B cell (primary cell): Measurements from ENCODE around the gene CAAP1. TPM values are rescaled to one million over a fixed set of nuclear protein-coding genes. Genes with fewer than 3 reads are reported as not detected.

Source experiments
- ATAC-seq: fragments of 200-7000 bp; cut with Tn5 transposase; one replicate; pipeline ENCODE4 v1.10.0; 2021; ENCODE audit warnings: low read depth, mild to moderate bottlenecking, moderate number of reproducible peaks, moderate library complexity
- CTCF ChIA-PET: fragments of 350-600 bp; sonication (Branson Sonifier 250); formaldehyde crosslinking; loops from one replicate; lab custom pipeline; 2021; ENCODE audit warnings: antibody characterized with exemption, inconsistent platforms; lab: Charles Lee
- POLR2A ChIA-PET: fragments of 350-600 bp; sonication (Branson Sonifier 250); formaldehyde crosslinking; loops from one replicate; lab custom pipeline; 2021; ENCODE audit warnings: antibody characterized with exemption; lab: Charles Lee
- DNase-seq: peaks from one replicate; pipeline ENCODE4 v3.0.0; 2013
- H2AFZ ChIP-seq: 2 replicates; pipeline ENCODE4 v1.6.1; 2012; ENCODE audit warnings: mild to moderate bottlenecking, low read depth, low read length; ENCODE audit not compliant: insufficient read depth, poor library complexity, severe bottlenecking
- H3K27ac ChIP-seq, 2 donors: 1 replicate in 1 of 2; 2 replicates in 1 of 2; pipeline ENCODE4 v1.5.1; 2012 to 2013; ENCODE audit warnings: low read length in 2 of 2, mild to moderate bottlenecking in 2 of 2, moderate library complexity in 1 of 2
- H3K27me3 ChIP-seq, 4 experiments: fragments of 200-600 bp in 1 of 4; sonication (generic) in 1 of 4; replicated peaks in 1 of 4; 1 replicate in 2 of 4; 2 replicates in 2 of 4; pipeline versions ENCODE4 v1.6.1 to v1.7.0; 2013 to 2016; ENCODE audit warnings: low read length in 3 of 4, mild to moderate bottlenecking in 2 of 4, mixed read lengths in 1 of 4, moderate library complexity in 1 of 4; ENCODE audit not compliant: insufficient read depth in 4 of 4, control insufficient read depth in 3 of 4; ENCODE audit errors: control extremely low read depth in 1 of 4
- H3K36me3 ChIP-seq, 2 experiments: replicated peaks in 1 of 2; 1 replicate in 1 of 2; 2 replicates in 1 of 2; pipeline versions ENCODE4 v1.6.1 to v1.7.1; 2013; ENCODE audit warnings: low read length in 1 of 2; ENCODE audit not compliant: insufficient read depth in 2 of 2, control insufficient read depth in 1 of 2; ENCODE audit errors: control extremely low read depth in 1 of 2, extremely low read depth in 1 of 2
- H3K4me1 ChIP-seq, 2 donors: fragments of 200-600 bp in 1 of 2; sonication (generic) in 1 of 2; 1 replicate in 1 of 2; 2 replicates in 1 of 2; pipeline versions ENCODE4 v1.5.1 to v1.6.1; 2013 to 2017; ENCODE audit warnings: low read length in 2 of 2; ENCODE audit not compliant: control insufficient read depth in 2 of 2, insufficient read depth in 2 of 2
- H3K4me2 ChIP-seq: replicated peaks from 2 replicates; pipeline ENCODE3; 2012; ENCODE audit warnings: mild to moderate bottlenecking, low read depth, low read length; ENCODE audit not compliant: poor library complexity, severe bottlenecking
- H3K4me3 ChIP-seq, 5 experiments: fragments of 200-600 bp in 1 of 5; sonication (generic) in 1 of 5; 1 replicate in 3 of 5; 2 replicates in 2 of 5; pipeline versions ENCODE4 v1.5.1 to v1.7.0; 2011 to 2016; ENCODE audit warnings: low read length in 4 of 5, mild to moderate bottlenecking in 4 of 5, low read depth in 2 of 5, control low read depth in 1 of 5, moderate library complexity in 1 of 5; ENCODE audit not compliant: insufficient read depth in 1 of 5; ENCODE audit errors: control extremely low read depth in 1 of 5, extremely low read depth in 1 of 5
- H3K79me2 ChIP-seq: fragments of 200-600 bp; sonication (generic); one replicate; pipeline ENCODE4 v1.6.0; 2016; ENCODE audit warnings: low read length; ENCODE audit not compliant: control insufficient read depth, insufficient read depth
- H3K9ac ChIP-seq: fragments of 200-600 bp; sonication (generic); 2 replicates; pipeline ENCODE4 v1.6.1; 2017; ENCODE audit warnings: mild to moderate bottlenecking, low read length, moderate library complexity
- H3K9me3 ChIP-seq, 3 donors: one replicate each; pipeline versions ENCODE4 v1.6.1 to v1.7.1; 2013; ENCODE audit warnings: low read length in 2 of 3; ENCODE audit not compliant: control insufficient read depth in 2 of 3, insufficient read depth in 1 of 3; ENCODE audit errors: control extremely low read depth in 1 of 3
- H4K20me1 ChIP-seq: 2 replicates; pipeline ENCODE4 v1.6.0; 2012; ENCODE audit warnings: mild to moderate bottlenecking, low read length; ENCODE audit not compliant: insufficient read depth, control insufficient read depth, poor library complexity, severe bottlenecking
- H3K27ac Mint-ChIP-seq: one replicate; pipeline ENCODE4 v1.8.0; 2021; ENCODE audit warnings: mixed read lengths
- H3K27me3 Mint-ChIP-seq: one replicate; pipeline ENCODE4 v1.8.0; 2021; ENCODE audit warnings: mixed read lengths
- H3K4me1 Mint-ChIP-seq: one replicate; pipeline ENCODE4 v1.8.0; 2021; ENCODE audit warnings: mixed read lengths
- H3K4me3 Mint-ChIP-seq: one replicate; pipeline ENCODE4 v1.8.0; 2021; ENCODE audit warnings: mixed read lengths
- H3K9me3 Mint-ChIP-seq: one replicate; pipeline ENCODE4 v1.8.0; 2022; ENCODE audit warnings: mixed read lengths; ENCODE audit not compliant: insufficient read depth
- EZH2 ChIP-seq: IDR thresholded peaks from 2 replicates; pipeline ENCODE4 v1.6.1; 2012; ENCODE audit warnings: borderline replicate concordance, low read depth, mild to moderate bottlenecking, moderate library complexity, low read length; ENCODE audit not compliant: insufficient read depth, poor library complexity, severe bottlenecking
- WGBS: methylation state at CpG from one replicate; pipeline ENCODE4 v1.1.5; 2013; ENCODE audit warnings: missing lambda C conversion rate; ENCODE audit not compliant: insufficient coverage; 5-methylcytosine and 5-hydroxymethylcytosine counted together
- intact Hi-C: fragments of 100-400 bp; cut with micrococcal nuclease; formaldehyde crosslinking; loops from one replicate; pipeline ENCODE4 v1.10.0; 2022
- polyA plus RNA-seq: library from polyadenylated mRNA; depleted of rRNA; stranded (reverse); fragments of >200 nt; gene quantifications from 2 replicates; pipeline ENCODE4 v1.2.3, GENCODE V29; 2012
- small RNA-seq: library from RNA; depleted of rRNA; stranded (forward); fragments of <200 nt; gene quantifications from one replicate; pipeline ENCODE3, GENCODE V24; 2012; ENCODE audit warnings: low replicate concordance, low read depth; ENCODE audit not compliant: insufficient read length
- total RNA-seq, 2 donors: library from RNA; stranded (reverse); fragments of 120-200 nt in 1 of 2; gene quantifications; 1 replicate in 1 of 2; 2 replicates in 1 of 2; pipeline versions ENCODE4 v1.2.3 to v1.2.4, GENCODE V29; 2013 to 2022
- TF ChIP-seq, protein P1 (sequence below): fragments of 200-600 bp; IDR thresholded peaks from one replicate; pipeline ENCODE4 v1.8.0; 2022; ENCODE audit warnings: antibody characterized with exemption, mild to moderate bottlenecking

CAAP1 gene
- total and polyA plus RNA-seq, 2 donors (not counting 1 experiment from before 2014, with no cell fraction given) = 8.5 to 13.3 TPM

DNA sequence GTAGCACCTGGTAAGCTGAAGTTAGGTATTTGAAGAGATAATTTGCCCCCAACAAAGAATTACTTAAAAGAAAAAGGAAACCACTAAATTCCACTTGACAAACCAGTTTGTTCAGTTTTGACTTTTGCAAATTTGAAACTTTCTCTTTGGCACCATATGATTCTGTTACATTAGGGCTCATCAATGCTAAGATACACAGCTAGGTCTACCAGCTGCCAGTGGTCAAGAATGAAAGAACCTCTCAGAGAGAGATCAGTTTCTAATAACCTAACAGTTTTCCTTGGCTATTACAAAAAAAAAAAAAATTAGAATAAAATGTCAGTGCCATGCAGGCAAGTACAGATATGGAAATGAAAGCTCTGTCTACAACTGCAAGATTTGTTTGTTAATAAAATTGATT is 92.3 kb downstream of the CAAP1 start:
- no peaks in the 10 kb centered on the region for H3K9me3 ChIP-seq
- H3K36me3 ChIP-seq = no peaks in the 10 kb centered on the region
- Mint-ChIP-seq H3K4me3 (no peak overlapping the region), H3K27ac (no peak overlapping the region), H3K9me3 (no peaks in the 10 kb centered on the region), H3K4me1 (no peaks in the 10 kb centered on the region), H3K27me3 (peaks cover 6% of the 10 kb centered on the region)
- no peaks in the 10 kb centered on the region for H4K20me1 ChIP-seq
- no peak overlapping the region for H3K4me3 ChIP-seq
- no peak overlapping the region for H2AFZ ChIP-seq
- no peaks in the 10 kb centered on the region for H3K4me1 ChIP-seq
- no peak overlapping the region for H3K9ac ChIP-seq
- no peak overlapping the region for H3K27ac ChIP-seq
- intact Hi-C loops = no loop called here
- H3K27me3 ChIP-seq = no peaks in the 10 kb centered on the region
- no peak for ATAC-seq
- TF ChIP-seq, protein P1, sequence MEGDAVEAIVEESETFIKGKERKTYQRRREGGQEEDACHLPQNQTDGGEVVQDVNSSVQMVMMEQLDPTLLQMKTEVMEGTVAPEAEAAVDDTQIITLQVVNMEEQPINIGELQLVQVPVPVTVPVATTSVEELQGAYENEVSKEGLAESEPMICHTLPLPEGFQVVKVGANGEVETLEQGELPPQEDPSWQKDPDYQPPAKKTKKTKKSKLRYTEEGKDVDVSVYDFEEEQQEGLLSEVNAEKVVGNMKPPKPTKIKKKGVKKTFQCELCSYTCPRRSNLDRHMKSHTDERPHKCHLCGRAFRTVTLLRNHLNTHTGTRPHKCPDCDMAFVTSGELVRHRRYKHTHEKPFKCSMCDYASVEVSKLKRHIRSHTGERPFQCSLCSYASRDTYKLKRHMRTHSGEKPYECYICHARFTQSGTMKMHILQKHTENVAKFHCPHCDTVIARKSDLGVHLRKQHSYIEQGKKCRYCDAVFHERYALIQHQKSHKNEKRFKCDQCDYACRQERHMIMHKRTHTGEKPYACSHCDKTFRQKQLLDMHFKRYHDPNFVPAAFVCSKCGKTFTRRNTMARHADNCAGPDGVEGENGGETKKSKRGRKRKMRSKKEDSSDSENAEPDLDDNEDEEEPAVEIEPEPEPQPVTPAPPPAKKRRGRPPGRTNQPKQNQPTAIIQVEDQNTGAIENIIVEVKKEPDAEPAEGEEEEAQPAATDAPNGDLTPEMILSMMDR = no peak
- TF ChIP-seq EZH2 = no peak
- H3K4me2 ChIP-seq = no peak overlapping the region
- no peaks in the 10 kb centered on the region for H3K79me2 ChIP-seq
- no peak for DNase-seq
- ChIA-PET CTCF (no interaction called here), POLR2A (no interaction called here)

DNA sequence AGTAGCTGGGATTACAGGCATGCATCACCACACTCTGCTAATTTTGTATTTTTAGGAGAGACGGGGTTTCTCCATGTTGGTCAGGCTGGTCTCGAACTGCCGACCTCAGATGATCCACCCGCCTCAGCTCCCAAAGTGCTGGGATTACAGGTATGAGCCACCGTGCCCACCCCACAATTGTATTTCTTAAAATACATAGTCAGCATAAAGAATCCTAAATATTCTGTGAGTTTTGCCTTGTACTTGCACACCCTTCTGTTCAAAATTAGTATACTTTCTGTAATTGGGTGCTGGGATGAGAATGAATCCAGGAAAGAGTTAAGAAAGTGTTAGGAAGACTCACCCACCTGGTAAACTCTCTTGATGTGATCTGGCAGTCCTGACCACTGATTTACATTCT is 101.3 kb downstream of the CAAP1 start:
- no peaks in the 10 kb centered on the region for H3K27me3 ChIP-seq
- H3K36me3 ChIP-seq = no peaks in the 10 kb centered on the region
- CTCF ChIA-PET = no interaction called here
- H3K4me2 ChIP-seq = no peak overlapping the region
- Mint-ChIP-seq H3K9me3 (peaks cover 4% of the 10 kb centered on the region), H3K27ac (no peak overlapping the region), H3K27me3 (peaks cover 4% of the 10 kb centered on the region), H3K4me1 (no peaks in the 10 kb centered on the region), H3K4me3 (no peak overlapping the region)
- H3K79me2 ChIP-seq = no peaks in the 10 kb centered on the region
- POLR2A ChIA-PET = no interaction called here
- H3K9ac ChIP-seq = no peak overlapping the region
- TF ChIP-seq EZH2 = no peak
- TF ChIP-seq, protein P1 = no peak
- no peak for ATAC-seq
- WGBS = 86% methylated on average over 1 of the region's 5 CpGs
- intact Hi-C loops = no loop called here
- no peaks in the 10 kb centered on the region for H3K4me1 ChIP-seq
- no peak overlapping the region for H2AFZ ChIP-seq
- H3K9me3 ChIP-seq = no peaks in the 10 kb centered on the region
- no peak overlapping the region for H3K4me3 ChIP-seq
- no peak overlapping the region for H3K27ac ChIP-seq
- DNase-seq = no peak
- no peaks in the 10 kb centered on the region for H4K20me1 ChIP-seq

Small RNAs within 50 kb of the gene (small RNA-seq; reads per million reads assigned to genes)
- gene RF00322 (not detected), gene RN7SL100P (not detected)

Other genes with a start within 250 kb of the CAAP1 start
- 22.5 and 24.0 TPM in 2 replicates for gene PLAA, start 54.4 kb upstream of the CAAP1 start, total RNA-seq
- 8.9 and 12.6 TPM in 2 replicates for gene PLAA, start 54.4 kb upstream of the CAAP1 start, polyA plus RNA-seq
- 19.1 and 22.6 TPM in 2 replicates for gene IFT74, start 63.6 kb upstream of the CAAP1 start, total RNA-seq
- gene IFT74, start 63.6 kb upstream of the CAAP1 start, polyA plus RNA-seq = 2.0 and 3.8 TPM in 2 replicates
- gene LRRC19, start 112.9 kb upstream of the CAAP1 start, total RNA-seq = not detected in 2 replicates
- not detected in 2 replicates for gene LRRC19, start 112.9 kb upstream of the CAAP1 start, polyA plus RNA-seq
- gene TEK, start 216.4 kb upstream of the CAAP1 start, total RNA-seq = not detected in 2 replicates
- gene TEK, start 216.4 kb upstream of the CAAP1 start, polyA plus RNA-seq = not detected in 2 replicates